Gastrocnemius medialis (tissue), 4 donors: ENCODE data around the gene BMERB1. TPM values are rescaled to one million over a fixed set of nuclear protein-coding genes. Genes with fewer than 3 reads are reported as not detected.

Experiments used
- ATAC-seq, 2 donors: fragments of 150-250 bp; one replicate each; pipeline ENCODE4 v1.9.1; 2016
- DNase-seq, 2 donors: peaks; one replicate each; pipeline ENCODE4 v3.0.0-alpha.2; 2019
- H3K27ac ChIP-seq, 4 donors: fragments of 200-600 bp; sonication (generic); 1 replicate in 1 of 4; 2 replicates in 3 of 4; pipeline ENCODE4 v1.5.1; 2016 to 2018; ENCODE audit warnings: mild to moderate bottlenecking in 2 of 4, moderate library complexity in 1 of 4
- H3K27me3 ChIP-seq, 3 donors: fragments of 200-600 bp; sonication (generic) in 2 of 3; 1 replicate in 1 of 3; 2 replicates in 2 of 3; pipeline versions ENCODE4 v1.5.1 to v1.6.0; 2016 to 2019; ENCODE audit warnings: mild to moderate bottlenecking in 1 of 3, moderate library complexity in 1 of 3
- H3K36me3 ChIP-seq, 2 donors: fragments of 200-600 bp; sonication (generic) in 1 of 2; one replicate each; pipeline ENCODE4 v1.5.1; 2017 to 2018
- H3K4me1 ChIP-seq, 2 donors: fragments of 200-600 bp; sonication (generic) in 1 of 2; one replicate each; pipeline ENCODE4 v1.5.1; 2016 to 2017; ENCODE audit warnings: mild to moderate bottlenecking in 2 of 2
- H3K4me3 ChIP-seq, 4 donors: fragments of 200-600 bp; sonication (generic) in 3 of 4; 1 replicate in 1 of 4; 2 replicates in 3 of 4; pipeline ENCODE4 v1.5.1; 2016 to 2019; ENCODE audit warnings: mild to moderate bottlenecking in 2 of 4
- H3K9me3 ChIP-seq, 3 donors: fragments of 200-600 bp; sonication (generic) in 2 of 3; 1 replicate in 1 of 3; 2 replicates in 2 of 3; pipeline ENCODE4 v1.5.1; 2016 to 2019
- CTCF ChIP-seq, 5 experiments: fragments of 450-650 bp in 3 of 5; fragments of 200-600 bp in 2 of 5; sonication (generic) in 2 of 5; IDR thresholded peaks in 4 of 5; conservative IDR thresholded peaks in 1 of 5; 1 replicate in 4 of 5; 2 replicates in 1 of 5; pipeline ENCODE4 v1.5.1; 2016 to 2019; ENCODE audit warnings: antibody characterized with exemption in 5 of 5, mild to moderate bottlenecking in 3 of 5, moderate library complexity in 3 of 5
- POLR2A ChIP-seq, 2 donors: fragments of 450-650 bp; IDR thresholded peaks; one replicate each; pipeline ENCODE4 v1.6.1; 2017; ENCODE audit warnings: antibody characterized with exemption in 2 of 2, mild to moderate bottlenecking in 2 of 2, moderate library complexity in 2 of 2
- in situ Hi-C, 4 donors: fragments of 200-750 bp; cut with MboI; loops; one replicate each; pipeline versions ENCODE4 v1.15.0 to v1.8.0; 2017; ENCODE audit warnings: low sequenced_read_pairs in 4 of 4
- intact Hi-C: fragments of 100-400 bp; cut with DNase I; formaldehyde crosslinking; loops from one replicate; pipeline ENCODE4 v1.15.1; 2023; ENCODE audit warnings: low total_unique reads
- total RNA-seq, 4 donors: library from RNA; depleted of rRNA; stranded (reverse); fragments of >200 nt; gene quantifications; one replicate each; pipeline versions ENCODE4 v1.1.0 to v1.2.3, GENCODE V29; 2016

The BMERB1 gene
- total RNA-seq, 4 donors from 2014 or later: 112 to 392 (median 237) TPM

- H3K27me3 ChIP-seq: no peaks in the 10 kb centered on the region
- DNase-seq (no peak), ATAC-seq (no peak)
- H3K36me3 ChIP-seq: no peaks in the 10 kb centered on the region
- H3K4me1 ChIP-seq: peaks cover 3 to 6% of the 10 kb centered on the region in 2 donors
- H3K27ac ChIP-seq: no peak overlapping the region
- no peaks in the 10 kb centered on the region for H3K9me3 ChIP-seq
- H3K4me3 ChIP-seq: no peak overlapping the region
- intact Hi-C loops (no loop called here), in situ Hi-C loops (no loop called here)
- TF ChIP-seq POLR2A (IDR thresholded peaks at IDR 0.05) (no peak), CTCF (IDR thresholded peaks at IDR 0.05 in 4 of 5, conservative IDR thresholded peaks at IDR 0.05 in 1 of 5) (no peak)
These were observed 11.1 kb downstream of the BMERB1 start for GRCh38 chr16:15445450-15445849.

DNA sequence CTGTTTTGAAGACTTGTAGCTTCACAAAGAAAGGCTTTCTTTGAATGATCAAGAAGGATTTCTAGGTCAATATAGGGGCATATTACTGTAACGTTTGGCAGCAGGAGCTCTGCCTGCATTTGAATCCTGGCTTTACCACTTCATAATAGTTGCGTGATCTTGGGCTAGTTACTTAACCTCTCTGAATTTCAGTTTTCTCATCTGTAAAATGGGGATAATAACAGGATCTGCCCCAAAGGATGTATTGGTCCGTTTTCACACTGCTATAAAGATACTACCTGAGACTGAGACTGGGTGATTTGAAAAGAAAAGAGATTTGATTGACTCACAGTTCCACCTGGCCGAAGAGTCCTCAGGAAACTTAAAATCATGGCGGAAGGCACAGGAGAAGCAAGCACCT, 12.5 kb downstream of the BMERB1 start:
- intact Hi-C loops: no loop called here
- H3K4me1 ChIP-seq: peaks cover 5 to 6% of the 10 kb centered on the region in 2 donors
- TF ChIP-seq POLR2A (IDR thresholded peaks at IDR 0.05) (no peak), CTCF (IDR thresholded peaks at IDR 0.05 in 4 of 5, conservative IDR thresholded peaks at IDR 0.05 in 1 of 5) (no peak)
- H3K36me3 ChIP-seq: no peaks in the 10 kb centered on the region
- no peak for ATAC-seq
- no peaks in the 10 kb centered on the region for H3K27me3 ChIP-seq
- H3K27ac ChIP-seq: no peak overlapping the region
- no peak for DNase-seq
- in situ Hi-C loops: no loop called here
- no peaks in the 10 kb centered on the region for H3K9me3 ChIP-seq
- no peak overlapping the region for H3K4me3 ChIP-seq

DNA sequence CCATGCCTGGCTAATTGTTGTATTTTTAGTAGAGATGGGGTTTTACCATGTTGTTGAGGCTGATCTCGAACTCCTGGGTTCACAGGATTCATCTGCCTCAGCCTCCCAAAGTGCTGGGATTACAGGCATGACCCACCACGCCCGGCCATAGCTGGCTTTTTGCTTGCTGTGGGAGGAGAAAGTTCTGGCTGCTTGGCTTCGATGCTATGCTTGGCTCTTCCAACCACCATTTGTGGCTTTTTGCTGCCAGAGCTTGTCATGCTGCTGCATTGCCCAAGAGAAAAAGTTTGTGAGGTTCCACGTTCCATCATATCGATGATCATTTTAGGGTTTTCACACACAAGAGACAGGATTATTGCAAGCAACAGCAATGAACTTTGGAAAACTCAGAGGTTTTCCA, 16.2 kb downstream of the BMERB1 start:
- ATAC-seq: peak in 1 of 2 donors; percentile 26
- H3K27ac ChIP-seq: no peak overlapping the region
- peak in 1 of 2 donors; percentile 26 for DNase-seq

GRCh38 chr16:15451098-15451731, 16.8 kb downstream of the BMERB1 start:
- Histone ChIP-seq H3K36me3 (no peaks in the 10 kb centered on the region), H3K4me1 (peaks cover 5 to 18% of the 10 kb centered on the region in 2 donors), H3K27me3 (no peaks in the 10 kb centered on the region), H3K27ac (no peak overlapping the region), H3K9me3 (no peaks in the 10 kb centered on the region), H3K4me3 (no peak overlapping the region)
- TF ChIP-seq POLR2A (IDR thresholded peaks at IDR 0.05): no peak
- no peak for TF ChIP-seq CTCF (IDR thresholded peaks at IDR 0.05 in 4 of 5, conservative IDR thresholded peaks at IDR 0.05 in 1 of 5)
- no peak for ATAC-seq
- no peak for DNase-seq
- in situ Hi-C loops: no loop called here
- intact Hi-C loops: no loop called here

More for the DNA sequence above, 16.2 kb downstream of the BMERB1 start:
- intact Hi-C loops: no loop called here
- TF ChIP-seq POLR2A (IDR thresholded peaks at IDR 0.05) (no peak), CTCF (IDR thresholded peaks at IDR 0.05 in 4 of 5, conservative IDR thresholded peaks at IDR 0.05 in 1 of 5) (no peak)
- Histone ChIP-seq H3K9me3 (no peaks in the 10 kb centered on the region), H3K36me3 (no peaks in the 10 kb centered on the region), H3K4me1 (peaks cover 5 to 18% of the 10 kb centered on the region in 2 donors), H3K27me3 (no peaks in the 10 kb centered on the region), H3K4me3 (no peak overlapping the region)
- in situ Hi-C loops: no loop called here
